GM10266 (cell line): ENCODE data around the gene PPFIA1.

Experiments used
- DNase-seq: peaks from one replicate; pipeline ENCODE4 v3.0.0; 2012; ENCODE audit errors: extremely low spot score
- TF ChIP-seq, protein P1 (sequence below): IDR thresholded peaks from 2 replicates; pipeline ENCODE4 v1.5.1; 2012; ENCODE audit warnings: mild to moderate bottlenecking, low read depth; ENCODE audit not compliant: control insufficient read depth, insufficient read depth; ENCODE audit errors: missing control alignments

Gene PPFIA1

DNA sequence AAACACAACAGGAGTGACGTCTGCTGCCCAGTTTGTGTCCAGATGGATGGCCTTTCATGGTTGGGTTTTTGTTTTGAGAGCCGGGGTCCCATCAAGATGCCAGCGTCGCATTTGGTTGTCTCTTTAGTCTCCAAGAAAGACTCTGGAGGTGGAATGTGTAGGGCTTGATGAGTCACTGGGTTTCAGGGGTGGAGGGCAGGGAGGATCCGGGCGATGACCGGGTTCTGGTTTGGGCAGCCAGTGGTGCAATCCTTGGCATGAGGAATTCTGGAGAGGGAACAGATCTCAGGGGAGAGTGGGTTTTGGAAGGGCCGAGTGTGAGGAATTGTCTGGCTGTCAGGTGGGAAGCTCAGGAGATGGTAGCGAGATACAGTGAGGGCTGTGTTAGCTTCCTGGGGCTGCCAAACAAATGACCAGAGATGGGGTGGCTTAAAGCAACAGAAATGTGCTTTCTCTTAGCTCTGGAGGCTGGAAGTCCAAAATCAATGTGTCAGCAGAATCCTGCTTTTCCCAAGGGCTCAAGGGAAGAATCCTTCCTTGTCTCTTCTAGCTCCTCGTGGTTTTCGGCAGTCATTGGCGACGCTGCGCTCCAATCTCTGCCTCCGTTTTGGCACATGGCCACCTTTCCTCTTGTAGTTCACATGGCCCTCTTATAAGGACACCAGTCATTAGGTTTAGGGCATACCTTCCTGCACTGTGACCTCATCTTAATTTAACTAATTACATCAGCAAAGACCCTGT is 26.4 kb upstream of the PPFIA1 start:
- DNase-seq: no peak
- TF ChIP-seq, protein P1, sequence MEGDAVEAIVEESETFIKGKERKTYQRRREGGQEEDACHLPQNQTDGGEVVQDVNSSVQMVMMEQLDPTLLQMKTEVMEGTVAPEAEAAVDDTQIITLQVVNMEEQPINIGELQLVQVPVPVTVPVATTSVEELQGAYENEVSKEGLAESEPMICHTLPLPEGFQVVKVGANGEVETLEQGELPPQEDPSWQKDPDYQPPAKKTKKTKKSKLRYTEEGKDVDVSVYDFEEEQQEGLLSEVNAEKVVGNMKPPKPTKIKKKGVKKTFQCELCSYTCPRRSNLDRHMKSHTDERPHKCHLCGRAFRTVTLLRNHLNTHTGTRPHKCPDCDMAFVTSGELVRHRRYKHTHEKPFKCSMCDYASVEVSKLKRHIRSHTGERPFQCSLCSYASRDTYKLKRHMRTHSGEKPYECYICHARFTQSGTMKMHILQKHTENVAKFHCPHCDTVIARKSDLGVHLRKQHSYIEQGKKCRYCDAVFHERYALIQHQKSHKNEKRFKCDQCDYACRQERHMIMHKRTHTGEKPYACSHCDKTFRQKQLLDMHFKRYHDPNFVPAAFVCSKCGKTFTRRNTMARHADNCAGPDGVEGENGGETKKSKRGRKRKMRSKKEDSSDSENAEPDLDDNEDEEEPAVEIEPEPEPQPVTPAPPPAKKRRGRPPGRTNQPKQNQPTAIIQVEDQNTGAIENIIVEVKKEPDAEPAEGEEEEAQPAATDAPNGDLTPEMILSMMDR: no peak

- DNase-seq: no peak
- TF ChIP-seq, protein P1: no peak
These were observed 25.8 kb upstream of the PPFIA1 start for GRCh38 chr11:70244698-70245097.

DNA sequence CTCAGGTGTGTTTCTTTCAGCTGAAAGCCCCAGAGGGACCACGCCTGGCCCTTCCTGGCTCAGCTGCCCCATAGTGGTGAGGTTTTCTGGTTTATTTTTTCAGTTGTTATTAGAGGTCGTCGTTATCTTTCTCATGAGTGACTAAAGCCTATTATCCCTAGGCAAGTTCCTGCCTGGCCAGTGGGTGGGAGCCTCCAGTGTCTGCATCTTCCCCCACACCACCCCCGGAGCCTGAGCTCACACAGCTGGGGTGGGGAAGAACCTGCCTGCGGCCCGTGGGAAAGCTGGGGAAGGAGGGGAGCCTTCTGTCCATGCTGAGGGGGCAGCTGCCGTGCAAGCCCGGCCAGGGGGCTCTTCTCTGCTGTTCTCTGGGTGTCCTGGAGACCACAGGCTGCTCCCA is 24.3 kb upstream of the PPFIA1 start:
- TF ChIP-seq, protein P1: no peak
- DNase-seq: no peak

- DNase-seq: no peak
These were observed 23.3 kb upstream of the PPFIA1 start for GRCh38 chr11:70247042-70247709.

DNA sequence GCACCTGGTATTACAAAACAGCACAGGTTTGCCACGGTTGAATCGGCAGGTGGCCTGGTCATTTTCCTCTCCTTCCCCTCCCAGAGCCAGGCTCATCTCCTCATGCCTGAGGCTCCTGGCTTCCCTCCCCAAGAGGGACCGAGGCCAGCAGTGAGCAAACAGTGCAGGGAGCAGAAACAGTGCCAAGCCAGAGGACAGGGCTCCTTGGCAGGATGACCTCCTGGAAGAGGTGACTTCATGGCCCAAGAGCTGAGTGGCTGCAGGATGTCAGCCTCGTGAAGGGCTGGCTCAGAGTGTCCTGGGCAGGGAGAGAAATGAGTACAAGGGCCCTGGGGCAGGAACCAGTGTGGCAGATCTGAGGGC is 22.8 kb upstream of the PPFIA1 start:
- no peak for DNase-seq
- TF ChIP-seq, protein P1: no peak

More at GRCh38 chr11:70247042-70247709, 23.3 kb upstream of the PPFIA1 start:
- TF ChIP-seq, protein P1: no peak

DNA sequence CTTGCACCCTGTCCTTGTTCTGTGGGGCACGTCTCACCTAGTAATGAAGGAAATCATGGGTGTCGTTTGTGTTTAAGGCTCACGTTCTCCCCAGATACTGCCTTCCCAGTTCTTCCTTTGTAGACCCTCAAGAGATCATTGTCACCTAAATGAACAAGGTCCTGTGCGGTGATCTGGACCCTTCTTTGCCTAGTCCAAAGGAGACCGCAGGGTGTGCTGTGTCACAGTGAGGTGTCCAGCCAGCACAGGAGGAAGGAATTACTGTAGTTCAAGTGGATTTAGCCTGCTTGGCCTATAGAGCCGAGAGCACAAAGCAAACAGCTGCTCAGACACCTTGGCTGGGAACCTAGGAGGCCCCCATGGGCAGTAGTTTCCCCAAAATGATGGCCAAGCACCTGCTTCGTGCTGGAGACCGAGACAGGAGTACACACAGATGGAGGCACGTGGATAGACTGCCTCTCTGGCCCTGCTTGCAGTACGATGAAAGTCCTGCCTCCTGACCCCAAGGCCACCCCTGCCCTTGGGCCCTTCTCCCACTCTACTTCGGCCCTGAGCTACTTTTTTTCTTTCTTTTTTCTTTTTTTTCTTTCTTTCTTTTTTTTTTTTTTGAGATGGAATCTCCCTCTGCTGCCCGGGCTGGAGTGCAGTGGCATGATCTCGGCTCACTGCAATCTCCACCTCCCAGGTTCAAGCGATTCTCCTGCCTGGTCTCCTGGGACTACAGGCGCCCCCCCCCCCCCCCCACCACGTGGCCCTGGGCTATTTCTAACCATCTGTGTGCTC is 19.4 kb upstream of the PPFIA1 start:
- TF ChIP-seq, protein P1: no peak
- no peak for DNase-seq
